ENCODE data around the gene POC5. TPM values are rescaled to one million over a fixed set of nuclear protein-coding genes. Genes with fewer than 3 reads are reported as not detected.

POC5 gene
- total and polyA plus RNA-seq, 2 experiments from 2014 or later, result 9.3 to 16.5 TPM

DNA sequence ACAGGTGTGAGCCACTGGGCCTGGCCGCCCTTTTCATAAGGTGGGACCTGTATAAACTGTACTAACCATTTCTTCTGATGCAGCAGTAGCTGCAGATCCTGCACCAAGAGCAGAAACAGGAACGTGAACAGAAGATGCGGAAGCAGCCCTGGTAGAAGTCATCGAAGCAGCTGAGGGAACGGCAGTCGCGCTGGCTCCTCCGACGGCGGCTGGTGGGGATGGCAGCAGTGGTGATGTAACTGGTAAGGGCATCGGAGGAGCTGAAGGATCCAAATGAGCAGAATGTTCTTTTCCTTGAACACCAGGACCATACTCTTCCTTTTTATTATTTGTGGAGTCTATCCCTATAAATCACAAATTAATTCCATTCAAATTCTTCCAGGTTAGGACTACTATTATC lies 32.1 kb downstream of the POC5 start:
- H3K36me3 ChIP-seq, result peaks cover 14% of the 10 kb centered on the region
- H3K27ac ChIP-seq, result no peak overlapping the region
- no peak overlapping the region for H3K4me3 ChIP-seq
- DNase-seq (ENCODE audit: low read depth in 1 of 2, low spot score in 1 of 2), result no peak
- no peaks in the 10 kb centered on the region for H3K4me1 ChIP-seq (ENCODE audit: low read depth)
- TF ChIP-seq CTCF (IDR thresholded peaks at IDR 0.05; ENCODE audit: low read depth, low read length), result no peak
- no peaks in the 10 kb centered on the region for H3K9me3 ChIP-seq (ENCODE audit: low read depth)
- no peaks in the 10 kb centered on the region for H3K27me3 ChIP-seq

GRCh38 chr5:75681125-75681830 lies 36.0 kb downstream of the POC5 start:
- no peak overlapping the region for H3K4me3 ChIP-seq
- H3K36me3 ChIP-seq, result no peaks in the 10 kb centered on the region
- no peak overlapping the region for H3K27ac ChIP-seq
- TF ChIP-seq CTCF (IDR thresholded peaks at IDR 0.05; ENCODE audit: low read depth, low read length), result peak; percentile 57
- H3K9me3 ChIP-seq (ENCODE audit: low read depth), result no peaks in the 10 kb centered on the region
- H3K27me3 ChIP-seq, result no peaks in the 10 kb centered on the region
- DNase-seq (ENCODE audit: low read depth in 1 of 2, low spot score in 1 of 2), result peak; percentile 54 to 65
- H3K4me1 ChIP-seq (ENCODE audit: low read depth), result no peaks in the 10 kb centered on the region

GRCh38 chr5:75678155-75678554 lies 39.1 kb downstream of the POC5 start:
- H3K36me3 ChIP-seq, result no peaks in the 10 kb centered on the region
- H3K27ac ChIP-seq, result no peak overlapping the region
- no peaks in the 10 kb centered on the region for H3K27me3 ChIP-seq
- TF ChIP-seq CTCF (IDR thresholded peaks at IDR 0.05; ENCODE audit: low read depth, low read length), result no peak
- no peak for DNase-seq (ENCODE audit: low read depth in 1 of 2, low spot score in 1 of 2)
- H3K9me3 ChIP-seq (ENCODE audit: low read depth), result no peaks in the 10 kb centered on the region
- no peaks in the 10 kb centered on the region for H3K4me1 ChIP-seq (ENCODE audit: low read depth)
- H3K4me3 ChIP-seq, result no peak overlapping the region

GRCh38 chr5:75677607-75678006 lies 39.6 kb downstream of the POC5 start:
- TF ChIP-seq CTCF (IDR thresholded peaks at IDR 0.05; ENCODE audit: low read depth, low read length), result no peak
- H3K4me3 ChIP-seq, result no peak overlapping the region
- H3K36me3 ChIP-seq, result no peaks in the 10 kb centered on the region
- H3K4me1 ChIP-seq (ENCODE audit: low read depth), result no peaks in the 10 kb centered on the region
- DNase-seq (ENCODE audit: low read depth in 1 of 2, low spot score in 1 of 2), result peak in 1 of 2 donors; percentile 21
- no peaks in the 10 kb centered on the region for H3K27me3 ChIP-seq
- no peak overlapping the region for H3K27ac ChIP-seq
- H3K9me3 ChIP-seq (ENCODE audit: low read depth), result no peaks in the 10 kb centered on the region

DNA sequence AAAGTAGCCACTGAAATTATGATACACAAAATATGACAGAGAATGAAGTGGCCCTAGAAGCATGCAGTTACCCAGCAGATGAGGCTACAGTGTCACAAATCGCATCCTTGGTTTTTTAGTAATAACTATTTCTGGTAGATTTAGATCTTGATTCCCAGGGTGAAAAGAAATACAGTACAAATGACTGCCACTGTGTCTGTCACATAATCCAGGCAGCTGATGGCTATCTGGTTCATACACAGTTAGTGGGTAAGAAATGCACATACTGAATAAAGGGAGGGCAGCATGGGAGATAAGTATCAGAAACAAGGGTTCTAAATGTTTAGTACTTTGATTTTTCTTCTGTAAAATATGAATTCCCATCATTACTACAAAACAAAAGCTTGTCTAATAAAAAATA lies 41.5 kb downstream of the POC5 start:
- H3K4me1 ChIP-seq (ENCODE audit: low read depth), result no peaks in the 10 kb centered on the region
- no peaks in the 10 kb centered on the region for H3K36me3 ChIP-seq
- no peak for DNase-seq (ENCODE audit: low read depth in 1 of 2, low spot score in 1 of 2)
- no peak overlapping the region for H3K27ac ChIP-seq
- H3K4me3 ChIP-seq, result no peak overlapping the region
- H3K27me3 ChIP-seq, result no peaks in the 10 kb centered on the region
- no peak for TF ChIP-seq CTCF (IDR thresholded peaks at IDR 0.05; ENCODE audit: low read depth, low read length)
- H3K9me3 ChIP-seq (ENCODE audit: low read depth), result no peaks in the 10 kb centered on the region
